K562 (cell line): ENCODE data around the gene IL23A. TPM values are rescaled to one million over a fixed set of nuclear protein-coding genes. Genes with fewer than 3 reads are reported as not detected.

Experiments used
- ARID1B ChIP-seq: fragments of 450-650 bp; IDR thresholded peaks from 2 replicates; pipeline ENCODE4 v1.6.1; 2016; ENCODE audit warnings: antibody characterized with exemption, mild to moderate bottlenecking, inconsistent platforms
- BRF1 ChIP-seq: IDR thresholded peaks from 3 replicates; pipeline ENCODE4 v1.6.1; 2011; ENCODE audit warnings: borderline replicate concordance, mild to moderate bottlenecking; ENCODE audit not compliant: insufficient read length; ENCODE audit errors: extremely low read depth
- FOXJ3 ChIP-seq: sonication (generic); formaldehyde crosslinking; IDR thresholded peaks from 2 replicates; pipeline ENCODE4 v1.4.0; 2020; ENCODE audit warnings: mild to moderate bottlenecking, missing genetic modification reagents
- JUND ChIP-seq, 2 experiments: IDR thresholded peaks; 2 replicates in 1 of 2; 3 replicates in 1 of 2; pipeline ENCODE4 v1.6.1; 2011; ENCODE audit warnings: borderline replicate concordance in 2 of 2, low read depth in 2 of 2, low read length in 2 of 2, improper control_type of control experiment in 1 of 2, missing biosample characterization in 1 of 2, missing genetic modification characterization in 1 of 2, missing genetic modification reagents in 1 of 2
- NR1H2 ChIP-seq: sonication (generic); formaldehyde crosslinking; IDR thresholded peaks from 2 replicates; pipeline ENCODE4 v1.4.0; 2020; ENCODE audit warnings: mild to moderate bottlenecking, missing genetic modification reagents
- RAD21 ChIP-seq, 2 experiments: fragments of 250-450 bp in 1 of 2; fragments of 450-650 bp in 1 of 2; sonication (Bioruptor Pico) in 1 of 2; formaldehyde crosslinking in 1 of 2; IDR thresholded peaks in 1 of 2; conservative IDR thresholded peaks in 1 of 2; 2 replicates each; pipeline versions ENCODE4 v1.4.0 to v1.8.0; 2020 to 2022; ENCODE audit warnings: mild to moderate bottlenecking in 2 of 2, moderate library complexity in 1 of 2
- RB1 ChIP-seq: fragments of 450-650 bp; IDR thresholded peaks from 2 replicates; pipeline ENCODE4 v1.6.1; 2017; ENCODE audit warnings: low read depth, mild to moderate bottlenecking
- RBBP5 ChIP-seq: fragments of 200-600 bp; sonication (generic); IDR thresholded peaks from 2 replicates; pipeline ENCODE4 v1.6.1; 2012; ENCODE audit warnings: borderline replicate concordance, mild to moderate bottlenecking, low read length, control low read depth, inconsistent platforms; ENCODE audit not compliant: insufficient read depth, poor library complexity, severe bottlenecking
- RBM15 ChIP-seq: fragments of 200-400 bp; formaldehyde crosslinking; IDR thresholded peaks from 2 replicates; pipeline ENCODE4 v1.6.1; 2018; ENCODE audit warnings: mild to moderate bottlenecking, low read length, moderate library complexity; ENCODE audit not compliant: insufficient read depth
- RNF2 ChIP-seq: sonication (generic); IDR thresholded peaks from 2 replicates; pipeline ENCODE4 v1.6.1; 2016
- SMAD4 ChIP-seq: fragments of 250-450 bp; sonication (Bioruptor Pico); conservative IDR thresholded peaks from 2 replicates; pipeline ENCODE4 v1.8.0; 2021; ENCODE audit warnings: inconsistent platforms, mild to moderate bottlenecking, moderate library complexity
- TAF9B ChIP-seq: fragments of 450-650 bp; IDR thresholded peaks from 2 replicates; pipeline ENCODE4 v1.6.1; 2018; ENCODE audit warnings: mild to moderate bottlenecking; ENCODE audit not compliant: partially characterized antibody
- ZBTB1 ChIP-seq: sonication (generic); formaldehyde crosslinking; IDR thresholded peaks from 2 replicates; pipeline ENCODE4 v1.8.1; 2023; ENCODE audit warnings: missing genetic modification reagents, low read depth, mild to moderate bottlenecking, borderline replicate concordance
- ZFP36 ChIP-seq: fragments of 150-350 bp; IDR thresholded peaks from 2 replicates; pipeline ENCODE4 v1.6.1; 2018; ENCODE audit warnings: low read length, low read depth; ENCODE audit not compliant: partially characterized antibody
- ZNF140 ChIP-seq: fragments of 250-450 bp; sonication (Bioruptor Pico); IDR thresholded peaks from 2 replicates; pipeline ENCODE4 v1.8.0; 2021; ENCODE audit warnings: moderate library complexity, mild to moderate bottlenecking, inconsistent platforms
- polyA plus RNA-seq, 8 experiments: library from polyadenylated mRNA; depleted of rRNA in 4 of 8; stranded (reverse) in 5 of 8; unstranded in 3 of 8; fragments of >200 nt; fragmentation: Nextera tagmentation in 2 of 8; fragmentation: Illumina TruSeq in 1 of 8; extraction: Ambion mirVana in 2 of 8; extraction: Trizol in 1 of 8; gene quantifications; 2 replicates each; pipeline versions ENCODE4 v1.2.1 to v1.2.3, GENCODE V29; 2011 to 2014; ENCODE audit warnings: inconsistent platforms in 1 of 8, missing spikeins in 1 of 8
- total RNA-seq, 7 experiments: library from RNA; depleted of rRNA in 6 of 7; stranded (reverse); fragments of >200 nt in 6 of 7; fragmentation: Illumina TruSeq in 2 of 7; extraction: Trizol in 2 of 7; gene quantifications; 2 replicates each; pipeline versions ENCODE4 v1.2.1 to v1.2.3, GENCODE V29; 2011 to 2021; ENCODE audit warnings: low replicate concordance in 1 of 7
- TF ChIP-seq, protein P1 (sequence below): fragments of 250-450 bp; sonication (Bioruptor Pico); IDR thresholded peaks from 2 replicates; pipeline ENCODE4 v1.5.0; 2022; ENCODE audit warnings: mild to moderate bottlenecking
- TF ChIP-seq, protein P2 (sequence below): fragments of 450-650 bp; IDR thresholded peaks from 2 replicates; pipeline ENCODE4 v1.6.1; 2018; ENCODE audit not compliant: partially characterized antibody
- TF ChIP-seq, protein P3 (sequence below): fragments of 250-450 bp; sonication (Bioruptor Pico); IDR thresholded peaks from 2 replicates; pipeline ENCODE4 v1.5.0; 2020; ENCODE audit warnings: mild to moderate bottlenecking, borderline replicate concordance

The IL23A gene
- total and polyA plus RNA-seq, 9 of the 15 experiments (the other 6 are each of a cell fraction or from before 2014, with no cell fraction given): 4.4 to 37.2 (median 9.6) TPM

DNA sequence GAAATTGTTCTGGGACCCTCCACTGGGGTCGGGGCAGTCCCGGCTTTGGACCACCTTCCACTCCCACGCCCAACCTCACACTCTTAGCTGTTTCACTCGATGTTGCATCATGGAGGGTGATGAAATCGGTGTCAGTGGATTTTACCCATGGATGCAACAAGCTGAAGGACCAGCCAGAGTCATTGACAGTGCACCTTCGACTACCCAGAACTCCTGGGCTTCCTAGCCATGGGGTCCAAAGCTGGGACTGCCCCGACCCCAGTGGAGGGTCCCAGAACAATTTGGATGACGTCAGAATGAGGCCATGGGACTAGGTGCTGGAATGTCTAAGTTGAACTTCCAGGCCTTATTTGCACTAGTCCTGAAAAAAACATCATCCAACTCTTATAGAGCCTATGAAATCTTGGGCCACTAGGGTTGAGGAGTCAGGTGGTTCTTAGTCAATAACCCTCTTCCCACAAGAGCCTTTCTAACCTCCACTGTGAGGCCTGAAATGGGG, 882 bp upstream of the IL23A start (continued):
- TF ChIP-seq BRF1 (no peak), RNF2 (no peak), ZFP36 (no peak), ZBTB1 (CRISPR knock-in tag) (no peak), RBM15 (no peak), RAD21 (CRISPR knock-in tag; conservative IDR thresholded peaks at IDR 0.05 in 1 of 2, IDR thresholded peaks at IDR 0.05 in 1 of 2) (0 out of 4 replicates have a peak, but pooled peaks of 1 of the 2 experiments have one; percentile 8), NR1H2 (CRISPR knock-in tag) (no peak), RB1 (no peak), RBBP5 (no peak), FOXJ3 (CRISPR knock-in tag) (no peak), ZNF140 (CRISPR knock-in tag) (no peak), TAF9B (no peak), ARID1B (peak; percentile 20; the same call in 1 of the 2 replicates), JUND (IDR thresholded peaks at IDR 0.05; ENCODE audit: borderline replicate concordance, low read depth, low read length) (peak; percentile 74), JUND (tag; IDR thresholded peaks at IDR 0.05; ENCODE audit: borderline replicate concordance, low read depth, low read length) (peak; percentile 44; the same call in 2 of the 3 replicates), SMAD4 (CRISPR knock-in tag) (peak; percentile 89)
- TF ChIP-seq, protein P1, sequence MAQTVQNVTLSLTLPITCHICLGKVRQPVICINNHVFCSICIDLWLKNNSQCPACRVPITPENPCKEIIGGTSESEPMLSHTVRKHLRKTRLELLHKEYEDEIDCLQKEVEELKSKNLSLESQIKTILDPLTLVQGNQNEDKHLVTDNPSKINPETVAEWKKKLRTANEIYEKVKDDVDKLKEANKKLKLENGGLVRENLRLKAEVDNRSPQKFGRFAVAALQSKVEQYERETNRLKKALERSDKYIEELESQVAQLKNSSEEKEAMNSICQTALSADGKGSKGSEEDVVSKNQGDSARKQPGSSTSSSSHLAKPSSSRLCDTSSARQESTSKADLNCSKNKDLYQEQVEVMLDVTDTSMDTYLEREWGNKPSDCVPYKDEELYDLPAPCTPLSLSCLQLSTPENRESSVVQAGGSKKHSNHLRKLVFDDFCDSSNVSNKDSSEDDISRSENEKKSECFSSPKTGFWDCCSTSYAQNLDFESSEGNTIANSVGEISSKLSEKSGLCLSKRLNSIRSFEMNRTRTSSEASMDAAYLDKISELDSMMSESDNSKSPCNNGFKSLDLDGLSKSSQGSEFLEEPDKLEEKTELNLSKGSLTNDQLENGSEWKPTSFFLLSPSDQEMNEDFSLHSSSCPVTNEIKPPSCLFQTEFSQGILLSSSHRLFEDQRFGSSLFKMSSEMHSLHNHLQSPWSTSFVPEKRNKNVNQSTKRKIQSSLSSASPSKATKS (CRISPR knock-in tag): no peak
- TF ChIP-seq, protein P2, sequence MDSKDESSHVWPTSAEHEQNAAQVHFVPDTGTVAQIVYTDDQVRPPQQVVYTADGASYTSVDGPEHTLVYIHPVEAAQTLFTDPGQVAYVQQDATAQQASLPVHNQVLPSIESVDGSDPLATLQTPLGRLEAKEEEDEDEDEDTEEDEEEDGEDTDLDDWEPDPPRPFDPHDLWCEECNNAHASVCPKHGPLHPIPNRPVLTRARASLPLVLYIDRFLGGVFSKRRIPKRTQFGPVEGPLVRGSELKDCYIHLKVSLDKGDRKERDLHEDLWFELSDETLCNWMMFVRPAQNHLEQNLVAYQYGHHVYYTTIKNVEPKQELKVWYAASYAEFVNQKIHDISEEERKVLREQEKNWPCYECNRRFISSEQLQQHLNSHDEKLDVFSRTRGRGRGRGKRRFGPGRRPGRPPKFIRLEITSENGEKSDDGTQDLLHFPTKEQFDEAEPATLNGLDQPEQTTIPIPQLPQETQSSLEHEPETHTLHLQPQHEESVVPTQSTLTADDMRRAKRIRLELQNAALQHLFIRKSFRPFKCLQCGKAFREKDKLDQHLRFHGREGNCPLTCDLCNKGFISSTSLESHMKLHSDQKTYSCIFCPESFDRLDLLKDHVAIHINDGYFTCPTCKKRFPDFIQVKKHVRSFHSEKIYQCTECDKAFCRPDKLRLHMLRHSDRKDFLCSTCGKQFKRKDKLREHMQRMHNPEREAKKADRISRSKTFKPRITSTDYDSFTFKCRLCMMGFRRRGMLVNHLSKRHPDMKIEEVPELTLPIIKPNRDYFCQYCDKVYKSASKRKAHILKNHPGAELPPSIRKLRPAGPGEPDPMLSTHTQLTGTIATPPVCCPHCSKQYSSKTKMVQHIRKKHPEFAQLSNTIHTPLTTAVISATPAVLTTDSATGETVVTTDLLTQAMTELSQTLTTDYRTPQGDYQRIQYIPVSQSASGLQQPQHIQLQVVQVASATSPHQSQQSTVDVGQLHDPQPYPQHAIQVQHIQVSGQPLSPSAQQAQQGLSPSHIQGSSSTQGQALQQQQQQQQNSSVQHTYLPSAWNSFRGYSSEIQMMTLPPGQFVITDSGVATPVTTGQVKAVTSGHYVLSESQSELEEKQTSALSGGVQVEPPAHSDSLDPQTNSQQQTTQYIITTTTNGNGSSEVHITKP: no peak
- TF ChIP-seq, protein P3, sequence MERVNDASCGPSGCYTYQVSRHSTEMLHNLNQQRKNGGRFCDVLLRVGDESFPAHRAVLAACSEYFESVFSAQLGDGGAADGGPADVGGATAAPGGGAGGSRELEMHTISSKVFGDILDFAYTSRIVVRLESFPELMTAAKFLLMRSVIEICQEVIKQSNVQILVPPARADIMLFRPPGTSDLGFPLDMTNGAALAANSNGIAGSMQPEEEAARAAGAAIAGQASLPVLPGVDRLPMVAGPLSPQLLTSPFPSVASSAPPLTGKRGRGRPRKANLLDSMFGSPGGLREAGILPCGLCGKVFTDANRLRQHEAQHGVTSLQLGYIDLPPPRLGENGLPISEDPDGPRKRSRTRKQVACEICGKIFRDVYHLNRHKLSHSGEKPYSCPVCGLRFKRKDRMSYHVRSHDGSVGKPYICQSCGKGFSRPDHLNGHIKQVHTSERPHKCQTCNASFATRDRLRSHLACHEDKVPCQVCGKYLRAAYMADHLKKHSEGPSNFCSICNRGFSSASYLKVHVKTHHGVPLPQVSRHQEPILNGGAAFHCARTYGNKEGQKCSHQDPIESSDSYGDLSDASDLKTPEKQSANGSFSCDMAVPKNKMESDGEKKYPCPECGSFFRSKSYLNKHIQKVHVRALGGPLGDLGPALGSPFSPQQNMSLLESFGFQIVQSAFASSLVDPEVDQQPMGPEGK (CRISPR knock-in tag): peak; percentile 49; the same call in 1 of the 2 replicates
